ENCODE results near the gene NFATC4. TPM values are rescaled to one million over a fixed set of nuclear protein-coding genes. Genes with fewer than 3 reads are reported as not detected.

NFATC4 gene
- total and polyA plus RNA-seq, 7 donors, result 2.7 to 12.0 (median 7.3) TPM

- no peaks in the 10 kb centered on the region for H3K36me3 ChIP-seq (ENCODE audit: insufficient read depth in 1 of 2, low read depth in 1 of 2)
- WGBS, 3 donors, result 86 to 90% (median 89%) methylated on average over 11 to 12 of the region's 12 CpGs
- no peak for TF ChIP-seq CTCF (IDR thresholded peaks at IDR 0.05)
- no peak overlapping the region for H3K4me3 ChIP-seq
- intact Hi-C loops (cut with DNase I), result no loop called here
- no peak for ATAC-seq
- no peak overlapping the region for H3K27ac ChIP-seq
- DNase-seq, result no peak
- no peaks in the 10 kb centered on the region for H3K9me3 ChIP-seq
- peaks cover 8% of the 10 kb centered on the region for H3K4me1 ChIP-seq
- peaks cover 0 to 12% (median 0%) of the 10 kb centered on the region in 3 donors for H3K27me3 ChIP-seq (ENCODE audit: insufficient read depth in 3 of 3, low read length in 2 of 3)
These were observed 38.8 kb upstream of the NFATC4 start for GRCh38 chr14:24329073-24329663.

DNA sequence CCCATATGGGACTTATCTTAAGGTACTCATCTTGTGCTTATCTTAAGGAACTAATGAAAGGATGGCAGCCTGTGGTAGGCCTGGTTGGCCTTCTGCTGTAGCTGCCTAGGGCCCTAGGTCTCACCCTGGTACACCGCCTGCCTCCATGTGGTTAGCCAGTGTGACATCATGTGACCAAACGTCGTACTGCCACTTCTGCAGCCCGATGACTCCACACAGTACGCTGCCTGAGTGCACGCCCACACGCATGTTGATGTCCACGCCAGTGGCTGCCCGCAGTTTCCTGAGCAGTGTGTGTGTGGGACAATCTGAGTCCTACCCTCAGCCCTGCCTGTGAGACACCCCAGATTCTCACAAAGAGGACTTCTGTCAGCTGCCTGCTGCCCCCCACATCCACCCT is 38.2 kb upstream of the NFATC4 start:
- intact Hi-C loops (cut with DNase I), result no loop called here
- DNase-seq (peak; percentile 54 to 71), ATAC-seq (peak in 1 of 4 donors; percentile 6)
- Histone ChIP-seq H3K27ac (no peak overlapping the region), H3K27me3 (ENCODE audit: insufficient read depth in 3 of 3, low read length in 2 of 3) (peaks cover 0 to 18% (median 2%) of the 10 kb centered on the region in 3 donors), H3K4me1 (peaks cover 9% of the 10 kb centered on the region), H3K36me3 (ENCODE audit: insufficient read depth in 1 of 2, low read depth in 1 of 2) (no peaks in the 10 kb centered on the region), H3K9me3 (no peaks in the 10 kb centered on the region), H3K4me3 (no peak overlapping the region)
- WGBS, 3 donors, result 76 to 84% (median 76%) methylated on average over 9 of the region's 9 CpGs
- TF ChIP-seq CTCF (IDR thresholded peaks at IDR 0.05), result no peak

- no peaks in the 10 kb centered on the region for H3K9me3 ChIP-seq
- no peak overlapping the region for H3K27ac ChIP-seq
- no peak for ATAC-seq
- no peak for TF ChIP-seq CTCF (IDR thresholded peaks at IDR 0.05)
- H3K4me3 ChIP-seq, result no peak overlapping the region
- peaks cover 10% of the 10 kb centered on the region for H3K4me1 ChIP-seq
- no peak for DNase-seq
- H3K27me3 ChIP-seq (ENCODE audit: insufficient read depth in 3 of 3, low read length in 2 of 3), result peaks cover 0 to 32% (median 4%) of the 10 kb centered on the region in 3 donors
- intact Hi-C loops (cut with DNase I), result loop anchor here in 1 of 2 donors (1.0 kb wide), 1 partner anchor 105 kb away; no protein-coding TSS in a partner anchor
- H3K36me3 ChIP-seq (ENCODE audit: insufficient read depth in 1 of 2, low read depth in 1 of 2), result no peaks in the 10 kb centered on the region
- WGBS, 3 donors, result 89 to 92% (median 90%) methylated on average over 10 of the region's 10 CpGs
These were observed 36.9 kb upstream of the NFATC4 start for GRCh38 chr14:24330973-24331674.

DNA sequence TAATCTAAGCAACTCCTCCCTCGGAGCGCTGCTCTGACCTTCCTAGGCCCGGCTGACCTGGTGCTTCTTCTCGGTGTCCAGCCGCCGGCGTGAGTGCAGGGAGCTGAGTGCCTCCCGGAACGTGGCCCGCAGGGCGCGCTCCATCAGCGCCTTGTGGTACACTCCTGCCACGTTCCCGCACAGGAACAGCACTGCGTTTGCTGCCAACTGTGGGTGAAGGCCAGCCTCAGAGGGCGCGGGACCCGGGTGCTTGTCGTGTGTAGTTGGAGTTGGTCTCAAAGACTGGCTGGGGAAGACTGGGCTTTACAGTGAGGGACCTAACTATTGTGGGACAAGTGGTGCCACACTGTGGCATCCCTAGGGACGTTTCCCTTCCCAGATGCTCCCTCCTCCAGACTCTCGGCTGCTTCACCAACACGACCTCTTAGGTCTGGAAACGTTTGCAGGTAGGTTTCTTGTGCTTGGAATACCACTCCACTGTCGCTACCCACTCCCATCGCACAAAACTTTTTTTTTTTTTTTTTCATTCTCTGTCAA is 36.2 kb upstream of the NFATC4 start:
- H3K27ac ChIP-seq, result no peak overlapping the region
- H3K27me3 ChIP-seq (ENCODE audit: insufficient read depth in 3 of 3, low read length in 2 of 3), result peaks cover 0 to 39% (median 4%) of the 10 kb centered on the region in 3 donors
- no peak overlapping the region for H3K4me3 ChIP-seq
- H3K4me1 ChIP-seq, result peaks cover 10% of the 10 kb centered on the region
- ATAC-seq (no peak), DNase-seq (no peak)
- no peak for TF ChIP-seq CTCF (IDR thresholded peaks at IDR 0.05)
- no peaks in the 10 kb centered on the region for H3K36me3 ChIP-seq (ENCODE audit: insufficient read depth in 1 of 2, low read depth in 1 of 2)
- H3K9me3 ChIP-seq, result no peaks in the 10 kb centered on the region
- 45 to 56% (median 48%) methylated on average over 26 of the region's 26 CpGs for WGBS, 3 donors
- intact Hi-C loops (cut with DNase I), result loop anchor here (1.0 to 2.0 kb wide), 2 partner anchors 103 to 105 kb away; no protein-coding TSS in a partner anchor

Measured in psoas muscle (tissue), 8 donors.